Gastroesophageal sphincter (tissue), 3 donors: ENCODE results near the gene SETBP1.

Source experiments
- EP300 ChIP-seq: sonication (generic); formaldehyde crosslinking; IDR thresholded peaks from one replicate; pipeline ENCODE4 v1.6.1; 2017; ENCODE audit warnings: antibody characterized with exemption, mild to moderate bottlenecking
- POLR2A ChIP-seq, 2 donors: fragments of 450-650 bp; IDR thresholded peaks; one replicate each; pipeline ENCODE4 v1.6.1; 2017; ENCODE audit warnings: antibody characterized with exemption in 2 of 2, mild to moderate bottlenecking in 2 of 2, moderate library complexity in 1 of 2
- TF ChIP-seq, protein P1 (sequence below), 4 experiments: fragments of 200-600 bp in 2 of 4; fragments of 450-650 bp in 2 of 4; sonication (generic) in 1 of 4; IDR thresholded peaks; one replicate each; pipeline ENCODE4 v1.5.1; 2017 to 2019; ENCODE audit warnings: antibody characterized with exemption in 4 of 4, mild to moderate bottlenecking in 2 of 4, moderate library complexity in 2 of 4

DNA sequence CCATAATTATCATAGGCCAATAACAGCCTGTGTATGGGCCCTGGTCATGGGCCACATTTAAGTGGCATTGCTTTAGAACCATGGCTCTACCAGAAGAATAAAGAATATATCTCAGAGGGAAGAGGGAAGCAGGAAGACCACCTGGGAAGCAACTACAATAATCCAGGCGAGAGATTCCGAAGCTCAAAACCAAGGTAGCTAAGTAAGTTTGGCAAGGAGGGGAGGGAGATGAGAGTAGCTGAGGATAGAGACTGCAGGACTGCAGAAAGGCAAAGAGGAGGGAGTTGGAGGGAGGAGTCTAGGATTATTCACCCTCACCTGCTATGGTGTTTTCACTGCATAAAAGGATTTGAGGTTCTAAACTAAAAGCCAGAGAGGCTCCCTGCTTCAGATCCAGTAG, 293.5 kb downstream of the SETBP1 start:
- no peak for TF ChIP-seq POLR2A (IDR thresholded peaks at IDR 0.05)
- TF ChIP-seq, protein P1, sequence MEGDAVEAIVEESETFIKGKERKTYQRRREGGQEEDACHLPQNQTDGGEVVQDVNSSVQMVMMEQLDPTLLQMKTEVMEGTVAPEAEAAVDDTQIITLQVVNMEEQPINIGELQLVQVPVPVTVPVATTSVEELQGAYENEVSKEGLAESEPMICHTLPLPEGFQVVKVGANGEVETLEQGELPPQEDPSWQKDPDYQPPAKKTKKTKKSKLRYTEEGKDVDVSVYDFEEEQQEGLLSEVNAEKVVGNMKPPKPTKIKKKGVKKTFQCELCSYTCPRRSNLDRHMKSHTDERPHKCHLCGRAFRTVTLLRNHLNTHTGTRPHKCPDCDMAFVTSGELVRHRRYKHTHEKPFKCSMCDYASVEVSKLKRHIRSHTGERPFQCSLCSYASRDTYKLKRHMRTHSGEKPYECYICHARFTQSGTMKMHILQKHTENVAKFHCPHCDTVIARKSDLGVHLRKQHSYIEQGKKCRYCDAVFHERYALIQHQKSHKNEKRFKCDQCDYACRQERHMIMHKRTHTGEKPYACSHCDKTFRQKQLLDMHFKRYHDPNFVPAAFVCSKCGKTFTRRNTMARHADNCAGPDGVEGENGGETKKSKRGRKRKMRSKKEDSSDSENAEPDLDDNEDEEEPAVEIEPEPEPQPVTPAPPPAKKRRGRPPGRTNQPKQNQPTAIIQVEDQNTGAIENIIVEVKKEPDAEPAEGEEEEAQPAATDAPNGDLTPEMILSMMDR (IDR thresholded peaks at IDR 0.05), result no peak
- no peak for TF ChIP-seq EP300
